GM06990 (cell line): ENCODE results near the gene DOCK11.

Experiments used
- DNase-seq: peaks from one replicate; pipeline ENCODE4 v3.0.0-alpha.2; 2011; ENCODE audit not compliant: insufficient read length; ENCODE audit errors: extremely low read depth
- H3K27me3 ChIP-seq: replicated peaks from 2 replicates; pipeline ENCODE4 v1.6.0; 2011; ENCODE audit warnings: low read length; ENCODE audit not compliant: control insufficient read depth, insufficient read depth
- H3K36me3 ChIP-seq: 2 replicates; pipeline ENCODE4 v1.5.1; 2011; ENCODE audit warnings: low read length; ENCODE audit not compliant: control insufficient read depth, insufficient read depth
- H3K4me3 ChIP-seq: replicated peaks from 2 replicates; pipeline ENCODE4 v1.5.1; 2011; ENCODE audit warnings: low read depth, mild to moderate bottlenecking, control low read depth, low read length
- CTCF ChIP-seq: IDR thresholded peaks from 2 replicates; pipeline ENCODE4 v1.5.1; 2011; ENCODE audit warnings: low read length, control low read depth, mild to moderate bottlenecking, inconsistent platforms; ENCODE audit not compliant: insufficient read depth, poor library complexity, severe bottlenecking

The DOCK11 gene

GRCh38 chrX:118558926-118559325 lies 63.3 kb downstream of the DOCK11 start:
- TF ChIP-seq CTCF, result no peak
- Histone ChIP-seq H3K27me3 (no peaks in the 10 kb centered on the region), H3K36me3 (peaks cover 1% of the 10 kb centered on the region; the same call in 1 of the 2 replicates), H3K4me3 (no peak overlapping the region)
- DNase-seq, result no peak

GRCh38 chrX:118560489-118560888 lies 64.9 kb downstream of the DOCK11 start:
- no peak for DNase-seq
- H3K36me3 ChIP-seq, result peaks cover 1% of the 10 kb centered on the region; the same call in 1 of the 2 replicates
- H3K27me3 ChIP-seq, result no peaks in the 10 kb centered on the region

DNA sequence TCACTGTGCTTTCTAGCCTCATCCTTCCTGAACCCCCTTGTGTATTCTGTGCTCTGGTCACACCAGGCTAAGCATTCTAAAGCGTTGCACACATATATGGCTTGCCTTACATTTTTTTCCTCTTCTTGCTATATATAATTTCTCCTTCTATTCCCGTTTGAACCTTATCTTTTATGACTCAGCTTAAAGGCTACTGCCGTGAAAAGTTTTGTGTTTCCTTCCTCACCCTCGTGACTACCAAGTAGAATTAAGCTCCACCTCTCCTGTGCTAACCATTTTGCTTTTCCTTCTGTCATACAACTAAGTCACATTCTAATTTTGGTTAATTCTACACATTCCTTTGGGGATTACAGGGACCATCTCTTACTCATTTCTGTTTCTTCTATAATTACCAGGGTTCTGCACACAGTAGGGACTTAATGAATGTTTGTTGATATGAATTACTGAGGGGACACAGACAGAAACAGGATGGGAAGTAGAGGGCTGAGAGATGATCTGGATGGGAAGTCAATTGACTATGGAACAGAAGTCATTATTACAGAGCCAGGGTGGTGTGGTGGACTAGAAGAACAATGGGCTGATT lies 67.1 kb downstream of the DOCK11 start:
- no peaks in the 10 kb centered on the region for H3K27me3 ChIP-seq
- H3K4me3 ChIP-seq, result no peak overlapping the region
- no peak for DNase-seq
- TF ChIP-seq CTCF, result no peak
- H3K36me3 ChIP-seq, result peaks cover 1% of the 10 kb centered on the region; the same call in 1 of the 2 replicates

More at GRCh38 chrX:118560489-118560888, 64.9 kb downstream of the DOCK11 start:
- no peak for TF ChIP-seq CTCF
- no peak overlapping the region for H3K4me3 ChIP-seq

DNA sequence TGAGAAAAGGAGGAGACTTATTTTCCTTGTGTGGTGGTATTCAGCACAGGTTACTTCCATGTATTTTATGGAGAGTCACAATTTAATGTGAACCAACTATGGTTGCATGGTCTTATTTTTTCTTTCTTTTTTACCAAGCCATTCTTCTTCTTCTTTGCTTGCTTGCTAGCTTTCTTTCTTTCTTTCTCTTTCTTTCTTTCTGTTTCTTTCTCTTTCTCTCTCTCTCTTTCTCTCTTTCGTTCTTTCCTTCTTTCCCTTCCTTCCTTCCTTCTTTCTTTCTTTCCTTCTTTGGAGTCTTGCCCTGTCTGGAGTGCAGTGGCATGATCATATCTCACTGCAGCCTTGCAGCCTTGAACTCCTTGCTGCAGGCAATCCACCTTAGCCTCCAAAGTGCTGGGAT lies 68.9 kb downstream of the DOCK11 start:
- Histone ChIP-seq H3K36me3 (peaks cover 1% of the 10 kb centered on the region; the same call in 1 of the 2 replicates), H3K27me3 (no peaks in the 10 kb centered on the region), H3K4me3 (no peak overlapping the region)
- TF ChIP-seq CTCF, result no peak
- DNase-seq, result no peak

DNA sequence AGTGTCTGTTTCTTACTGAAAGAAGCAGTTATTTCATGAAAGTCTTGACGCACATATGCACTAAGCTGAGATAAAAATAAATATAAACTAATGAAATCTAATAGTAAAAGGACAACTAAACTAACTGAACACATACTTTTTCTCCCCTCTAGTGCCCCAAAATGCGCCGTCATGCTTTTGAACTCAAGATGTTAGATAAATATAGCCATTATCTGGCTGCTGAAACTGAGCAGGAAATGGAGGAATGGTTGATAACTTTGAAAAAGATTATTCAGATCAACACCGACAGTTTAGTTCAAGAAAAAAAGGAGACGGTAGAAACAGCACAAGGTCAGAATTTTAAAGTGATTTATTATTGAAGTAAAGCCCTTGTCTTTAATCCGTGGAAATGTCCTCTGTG lies 70.2 kb downstream of the DOCK11 start:
- DNase-seq, result no peak
- Histone ChIP-seq H3K27me3 (no peaks in the 10 kb centered on the region), H3K4me3 (no peak overlapping the region), H3K36me3 (no peaks in the 10 kb centered on the region)
- TF ChIP-seq CTCF, result no peak

- Histone ChIP-seq H3K27me3 (no peaks in the 10 kb centered on the region), H3K4me3 (no peak overlapping the region), H3K36me3 (no peaks in the 10 kb centered on the region)
- TF ChIP-seq CTCF, result no peak
- no peak for DNase-seq
Measured at GRCh38 chrX:118566359-118566758, 70.7 kb downstream of the DOCK11 start.
